Activated CD4-positive, alpha-beta T cell treated with anti-CD3 and anti-CD28 coated beads, Interleukin-2, amount 50 U/mL, for 48 hours (primary cell): ENCODE data around the gene BAD.

Experiments
- DNase-seq, 2 experiments: peaks; one replicate each; pipeline ENCODE4 v3.0.0-alpha.2; 2020

BAD gene

GRCh38 chr11:64241491-64242374 is 42.7 kb downstream of the BAD start:
- peak; percentile 34 to 47 for DNase-seq

- DNase-seq: peak; percentile 100
These were observed 43.3 kb downstream of the BAD start for GRCh38 chr11:64241241-64241490.

- DNase-seq: peak; percentile 96 to 97
These were observed 43.8 kb downstream of the BAD start, which contains the start of gene FKBP2 for GRCh38 chr11:64240435-64241240. TSS of gene FKBP2 (plus strand) at chr11:64241095. CDS start at chr11:64242388, 1,293 bp downstream.

GRCh38 chr11:64239662-64240434 is 44.6 kb downstream of the BAD start:
- peak; percentile 30 to 45 for DNase-seq

- DNase-seq: no peak
These were observed 45.5 kb downstream of the BAD start for GRCh38 chr11:64238999-64239398.

GRCh38 chr11:64238076-64238475 is 46.4 kb downstream of the BAD start:
- DNase-seq: no peak

GRCh38 chr11:64237484-64237951 is 46.9 kb downstream of the BAD start:
- no peak for DNase-seq

GRCh38 chr11:64235437-64236161 is 48.9 kb downstream of the BAD start:
- DNase-seq: no peak

- DNase-seq: peak; percentile 49 to 60
These were observed 49.7 kb downstream of the BAD start for GRCh38 chr11:64234647-64235379.

- peak; percentile 72 for DNase-seq
These were observed 50.4 kb downstream of the BAD start, which contains the start of gene VEGFB for GRCh38 chr11:64233913-64234586. TSS of gene VEGFB (plus strand) at chr11:64234584. CDS start at chr11:64234834, 250 bp downstream.

- DNase-seq: no peak
These were observed 51.5 kb downstream of the BAD start for GRCh38 chr11:64232967-64233315.

GRCh38 chr11:64232182-64232966 is 52.1 kb downstream of the BAD start:
- DNase-seq: no peak

GRCh38 chr11:64231546-64231945 is 52.9 kb downstream of the BAD start:
- DNase-seq: no peak

- no peak for DNase-seq
These were observed 53.5 kb downstream of the BAD start for GRCh38 chr11:64230985-64231365.

- peak; percentile 92 to 95 for DNase-seq
These were observed 54.1 kb downstream of the BAD start, which contains the start of gene DNAJC4 for GRCh38 chr11:64230171-64230984. TSS of gene DNAJC4 (plus strand) at chr11:64230548. CDS start at chr11:64230855, 307 bp downstream.

- no peak for DNase-seq
These were observed 54.7 kb downstream of the BAD start for GRCh38 chr11:64229744-64230170.

- no peak for DNase-seq
These were observed 55.2 kb downstream of the BAD start for GRCh38 chr11:64229090-64229743.

- DNase-seq: no peak
These were observed 57.0 kb downstream of the BAD start for GRCh38 chr11:64227405-64227956.
